SK-N-DZ (cell line): ENCODE results near the gene CD207. TPM values are rescaled to one million over a fixed set of nuclear protein-coding genes. Genes with fewer than 3 reads are reported as not detected.
"Not testable (repeated sequence)": the region's sequence is repeated elsewhere in the genome, so short reads cannot be mapped to it uniquely, and the experiment has no call there.

Experiments used
- DNase-seq: peaks from one replicate; pipeline ENCODE4 v3.0.0-alpha.2; 2015; ENCODE audit warnings: low spot score
- polyA plus RNA-seq, 2 experiments: library from polyadenylated mRNA; depleted of rRNA; stranded (reverse); fragments of >200 nt; gene quantifications; 2 replicates each; pipeline ENCODE4 v1.2.3, GENCODE V29; 2014

The CD207 gene
- 1.5 and 2.0 TPM in 2 replicates for polyA plus RNA-seq (2014; cell fraction: cytosol; rRNA removed)
- polyA plus RNA-seq (2014; cell fraction: nucleus; rRNA removed): 4.7 and 5.3 TPM in 2 replicates

- no peak for DNase-seq
Measured at GRCh38 chr2:70835643-70836042, at the start of gene CD207. TSS of gene CD207 (minus strand) at chr2:70835816. CDS start at chr2:70835776, 40 bp downstream.

- not testable (repeated sequence) for DNase-seq
Measured at GRCh38 chr2:70878543-70878942, 42.9 kb upstream of the CD207 start.

DNA sequence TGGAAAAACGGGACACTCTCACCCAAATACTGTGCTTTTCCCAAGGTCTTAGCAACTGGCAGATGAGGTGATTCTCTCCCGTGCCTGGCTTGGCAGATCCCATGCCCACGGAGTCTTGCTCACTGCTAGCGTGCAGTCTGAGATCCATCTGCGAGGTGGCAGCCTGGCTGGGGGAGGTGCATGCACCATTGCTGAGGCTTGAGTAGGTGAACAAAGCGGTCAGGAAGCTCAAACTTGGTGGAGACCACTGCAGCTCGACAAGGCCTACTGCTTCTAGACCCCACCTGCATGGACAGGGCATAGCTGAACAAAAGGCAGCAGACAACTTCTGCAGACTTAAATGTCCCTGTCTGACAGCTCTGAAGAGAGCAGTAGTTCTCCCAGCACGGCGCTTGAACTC, 40.5 kb upstream of the CD207 start:
- not testable (repeated sequence) for DNase-seq

DNA sequence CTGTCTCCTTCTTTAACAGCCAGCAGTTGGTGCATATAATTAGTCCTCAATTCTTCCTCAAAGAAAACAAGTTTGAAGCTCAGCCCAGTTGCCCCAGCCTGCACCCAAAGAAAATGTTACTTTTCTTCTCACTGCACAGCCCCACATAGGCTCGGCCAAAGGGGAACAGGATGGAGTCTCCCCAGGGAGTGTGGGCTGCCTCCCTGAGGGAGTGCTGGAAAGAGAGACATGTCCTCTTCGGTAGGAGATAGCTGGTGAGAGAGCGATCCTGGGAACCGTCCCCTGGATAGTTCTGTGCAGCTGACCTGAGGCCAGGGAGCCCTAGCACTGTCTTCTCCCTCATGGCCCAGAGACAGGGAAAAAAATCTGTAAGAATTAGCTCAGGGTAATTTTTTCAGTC, 37.9 kb upstream of the CD207 start:
- no peak for DNase-seq

DNA sequence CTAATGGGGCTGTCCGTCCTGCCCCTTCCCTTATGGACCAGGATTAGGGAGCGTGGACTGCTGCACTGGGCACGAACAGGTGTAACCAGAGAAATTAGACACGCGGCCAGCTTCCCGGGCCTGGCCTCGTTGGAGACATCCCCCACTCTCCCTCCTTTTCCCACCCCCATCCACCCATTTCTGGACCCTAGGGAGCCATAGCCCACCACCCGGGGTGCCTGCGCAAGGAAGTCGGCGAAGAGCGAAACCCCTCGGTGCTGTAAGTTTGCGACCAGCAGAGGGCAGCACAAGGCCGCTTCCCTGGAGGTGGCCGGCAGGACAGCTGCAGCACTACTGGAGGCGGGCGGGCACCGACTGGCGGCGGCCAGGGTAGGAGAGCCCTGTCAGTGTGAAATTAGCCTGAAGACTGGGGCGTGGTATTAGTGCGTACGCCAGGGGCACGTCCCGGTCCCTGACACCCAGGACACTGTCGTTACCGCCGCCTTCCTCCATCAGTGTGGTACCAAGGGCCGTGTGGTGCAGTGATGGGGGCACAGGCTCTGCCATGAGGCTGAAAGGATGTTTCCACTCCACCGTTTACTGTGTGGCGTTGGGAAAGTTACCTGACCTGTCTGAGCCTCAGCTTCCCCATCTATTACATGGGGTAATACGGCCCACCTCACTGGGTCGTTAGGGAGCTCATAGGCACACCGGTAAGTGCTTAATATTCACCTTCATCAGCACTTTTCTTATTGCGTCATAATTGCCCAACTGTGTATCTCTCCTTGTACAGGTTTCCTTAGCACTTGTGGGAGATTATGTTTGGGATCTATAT, 36.0 kb upstream of the CD207 start:
- DNase-seq: peak; percentile 77

- DNase-seq: no peak
Measured at GRCh38 chr2:70870790-70871189, 35.2 kb upstream of the CD207 start.

DNA sequence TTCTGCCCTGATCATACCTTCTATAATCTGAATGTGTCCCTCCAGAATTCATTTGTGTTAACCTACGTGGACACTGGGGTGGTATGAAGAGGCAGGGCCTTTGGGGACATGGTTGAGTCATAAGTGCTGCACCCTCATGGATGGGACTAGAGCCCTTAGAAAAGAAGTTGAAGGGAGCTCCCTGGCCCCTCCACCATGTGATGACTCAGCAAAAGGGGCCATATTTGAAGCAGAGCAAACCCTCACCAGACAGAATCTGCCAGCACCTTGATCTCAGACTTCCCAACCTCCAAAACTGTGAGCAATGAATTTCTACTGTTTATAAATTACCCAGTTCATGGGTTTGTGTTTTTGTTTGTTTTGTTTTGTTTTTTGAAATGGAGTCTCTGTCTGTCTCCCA, 33.4 kb upstream of the CD207 start:
- DNase-seq: no peak

GRCh38 chr2:70861777-70862625, 26.4 kb upstream of the CD207 start:
- DNase-seq: peak; percentile 73

DNA sequence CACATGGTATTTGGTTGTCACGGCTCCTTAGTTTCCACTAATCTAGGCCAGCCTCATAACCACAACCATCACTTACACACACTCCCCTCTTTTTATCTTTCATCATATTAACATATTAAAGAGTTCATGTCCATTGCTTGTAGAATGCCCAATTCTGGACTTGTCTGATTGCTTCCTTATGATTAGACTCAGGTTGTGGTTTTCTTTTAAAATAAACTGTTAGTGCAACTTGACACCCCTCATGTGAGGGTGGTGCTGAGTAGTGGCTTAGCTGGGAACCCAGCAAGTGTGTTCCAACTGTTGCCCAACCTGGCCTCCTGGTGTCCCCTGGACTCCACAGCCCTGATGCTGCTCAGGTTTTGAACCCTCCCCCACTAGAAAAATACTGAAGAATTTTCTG, 20.1 kb upstream of the CD207 start:
- DNase-seq: no peak

GRCh38 chr2:70854411-70854810, 18.8 kb upstream of the CD207 start:
- no peak for DNase-seq

DNA sequence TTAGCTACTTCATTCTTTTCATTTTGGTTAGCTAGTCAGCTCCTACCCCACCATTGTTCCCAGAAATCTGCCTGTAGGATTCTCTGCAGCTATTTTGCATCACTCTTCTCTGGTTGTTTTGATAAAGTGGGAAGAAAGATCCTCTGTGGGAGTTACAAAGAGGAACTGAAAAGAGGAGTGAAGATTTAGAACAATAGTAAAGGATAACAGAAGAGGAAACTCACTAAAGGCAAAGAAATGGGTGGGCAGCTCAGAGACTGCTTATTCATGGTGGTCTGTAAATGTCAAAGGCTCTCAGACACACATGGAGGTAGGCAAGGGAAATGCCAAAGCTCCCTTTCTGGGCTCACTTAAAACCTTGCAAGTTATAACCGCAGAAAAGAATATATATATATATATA, 17.2 kb upstream of the CD207 start:
- DNase-seq: no peak

- no peak for DNase-seq
Measured at GRCh38 chr2:70851704-70852103, 16.1 kb upstream of the CD207 start.

- no peak for DNase-seq
Measured at GRCh38 chr2:70850925-70851324, 15.3 kb upstream of the CD207 start.

DNA sequence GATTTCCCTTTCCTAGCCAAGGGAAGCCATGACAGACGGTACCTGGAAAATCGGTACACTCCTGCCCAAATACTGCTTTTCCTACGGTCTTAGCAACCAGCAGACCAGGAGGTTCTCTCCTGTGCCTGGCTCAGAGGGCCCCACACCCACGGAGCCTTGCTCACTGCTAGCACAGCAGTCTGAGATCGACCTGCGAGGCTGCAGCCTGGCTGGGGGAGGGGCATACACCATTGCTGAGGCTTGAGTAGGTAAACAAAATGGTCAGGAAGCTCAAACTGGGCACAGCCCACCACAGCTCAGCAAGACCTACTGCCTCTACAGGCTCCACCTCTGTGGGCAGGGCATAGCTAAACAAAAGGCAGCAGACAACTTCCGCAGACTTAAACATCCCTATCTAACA, 6.8 kb upstream of the CD207 start:
- DNase-seq: no peak

DNA sequence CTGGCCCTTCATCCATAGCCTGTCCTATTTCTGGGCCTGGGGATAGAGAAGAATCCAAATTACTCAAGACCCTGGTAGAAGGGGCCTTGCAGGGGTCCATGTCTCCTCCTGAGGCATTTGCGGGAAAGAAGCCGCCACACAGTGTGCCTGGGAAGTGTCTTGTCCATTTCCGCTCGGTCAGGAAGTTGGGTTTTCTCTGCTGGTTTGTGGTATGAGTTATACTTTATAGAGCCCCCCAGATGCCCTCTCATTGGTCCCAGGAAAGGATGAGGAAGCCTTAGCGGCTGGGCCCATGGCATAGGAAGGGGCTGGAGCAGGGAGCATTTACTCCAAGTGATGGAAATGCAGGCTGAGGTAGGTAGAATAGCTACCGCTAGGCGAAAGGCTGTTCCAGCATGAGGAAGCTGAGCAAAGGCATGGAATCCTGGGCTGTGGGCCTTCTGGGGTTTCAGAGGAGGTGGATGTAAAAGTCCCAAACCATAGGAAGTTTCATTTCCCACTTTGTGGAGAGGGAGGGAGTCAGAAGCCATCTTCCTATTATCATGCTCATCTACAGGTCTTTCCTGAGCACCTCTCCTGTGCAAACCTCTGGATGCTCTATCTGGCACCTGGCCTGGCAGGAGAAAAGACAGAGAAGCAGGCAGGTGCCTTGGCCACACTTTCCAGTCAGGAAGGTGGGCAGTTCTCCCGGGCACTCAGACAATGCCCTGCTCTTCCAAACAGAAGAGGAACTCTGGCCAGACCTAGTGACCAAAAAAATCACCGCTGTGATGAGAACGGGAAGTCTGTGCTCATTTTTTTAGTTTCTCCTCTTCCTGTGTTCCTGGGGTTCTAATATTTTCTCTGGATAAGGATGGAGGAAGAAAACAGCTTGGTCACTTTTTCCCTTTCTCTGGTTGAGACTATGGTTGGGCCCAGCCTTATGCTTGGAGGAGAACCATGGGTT, 2.6 kb upstream of the CD207 start:
- no peak for DNase-seq

GRCh38 chr2:70834881-70835280, 735 bp downstream of the CD207 start:
- no peak for DNase-seq

GRCh38 chr2:70834106-70834505, 1.5 kb downstream of the CD207 start:
- DNase-seq: no peak

DNA sequence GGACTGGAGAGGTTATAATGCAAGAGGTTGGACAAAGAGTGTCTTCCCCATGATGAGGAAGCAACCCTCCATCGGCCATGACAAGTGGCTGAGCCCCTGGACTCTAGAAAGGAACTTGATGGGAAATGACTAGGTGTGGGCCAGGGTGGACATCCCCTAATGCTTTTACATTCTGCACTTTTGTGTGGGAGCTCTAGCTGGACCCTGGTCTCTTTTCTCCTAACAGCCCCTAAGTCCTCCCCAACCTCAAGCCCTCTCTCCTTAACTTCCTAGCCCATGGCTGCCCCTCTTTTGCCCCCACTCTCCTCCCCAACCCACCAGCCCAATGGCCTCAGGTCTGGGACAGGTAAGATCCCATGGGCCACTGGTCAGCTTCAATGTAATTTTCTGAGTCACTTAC, 2.4 kb downstream of the CD207 start:
- no peak for DNase-seq

DNA sequence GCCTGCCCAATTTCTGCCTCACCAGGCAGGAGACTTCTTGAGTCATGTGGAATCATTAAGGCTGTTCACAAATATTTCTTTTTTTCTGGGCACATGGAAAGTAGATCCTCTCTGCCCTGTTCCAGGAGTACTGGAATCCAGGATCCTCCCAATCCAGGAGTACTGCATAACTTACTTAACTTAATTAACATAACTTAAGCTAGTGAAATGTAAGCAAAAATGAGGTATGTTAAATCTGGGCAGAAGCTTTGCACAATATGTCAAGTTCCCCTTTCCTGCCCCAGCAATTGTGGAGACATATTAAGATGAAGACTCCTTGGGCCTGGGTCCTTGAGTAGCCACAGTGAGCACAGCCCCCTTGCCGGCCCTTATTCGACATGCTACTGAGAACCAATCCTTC, 3.2 kb downstream of the CD207 start:
- no peak for DNase-seq

GRCh38 chr2:70831861-70832260, 3.8 kb downstream of the CD207 start:
- DNase-seq: no peak

GRCh38 chr2:70830366-70830765, 5.2 kb downstream of the CD207 start:
- DNase-seq: no peak
